ENCODE results near the gene RYR1. TPM values are rescaled to one million over a fixed set of nuclear protein-coding genes. Genes with fewer than 3 reads are reported as not detected.
"Not testable (repeated sequence)": the region's sequence is repeated elsewhere in the genome, so short reads cannot be mapped to it uniquely, and the experiment has no call there.

Gene RYR1
- total and polyA plus RNA-seq, 2 of the 8 experiments (the other 6 are each of a cell fraction or from before 2014, with no cell fraction given), result 5.8 to 11.8 TPM

DNA sequence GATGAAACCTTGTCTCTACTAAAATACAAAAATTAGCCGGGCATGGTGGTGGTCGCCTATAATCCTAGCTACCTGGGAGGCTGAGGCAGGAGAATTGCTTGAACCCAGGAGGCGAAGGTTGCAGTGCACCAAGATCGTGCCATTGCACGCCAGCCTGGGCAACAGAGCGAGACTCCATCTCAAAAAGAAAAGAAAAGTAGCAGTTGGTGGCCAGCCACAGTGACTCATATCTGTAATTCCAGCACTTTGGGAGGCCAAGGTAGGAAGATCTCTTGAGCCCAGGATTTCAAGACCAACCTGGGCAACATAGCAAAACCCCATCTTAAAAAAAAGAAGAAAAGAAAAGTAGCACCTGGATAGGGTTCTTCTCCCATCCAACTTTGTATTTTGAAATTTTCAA lies 79.7 kb downstream of the RYR1 start:
- not testable (repeated sequence) for H2BK5ac ChIP-seq (ENCODE audit: low read depth, low read length); H4K8ac ChIP-seq (ENCODE audit: extremely low read depth, insufficient read depth, low read length); FAIRE-seq; H4K91ac ChIP-seq (replicated peaks; ENCODE audit: insufficient read length, low read length); H3K4me1 ChIP-seq (replicated peaks in 1 of 4; ENCODE audit: control insufficient read depth in 3 of 4, insufficient read depth in 4 of 4, low read length in 3 of 4); H3K9me3 ChIP-seq (ENCODE audit: insufficient read depth in 2 of 2, low read depth in 1 of 2, low read length in 1 of 2); H2BK20ac ChIP-seq (ENCODE audit: low read length); H2BK15ac ChIP-seq (ENCODE audit: low read length); H3K27me3 ChIP-seq (replicated peaks in 1 of 4; ENCODE audit: control insufficient read depth in 3 of 4, extremely low read depth in 1 of 4, insufficient read depth in 3 of 4, low read length in 3 of 4); H3K14ac ChIP-seq (ENCODE audit: insufficient read length); H3K9ac ChIP-seq (replicated peaks in 1 of 4; ENCODE audit: extremely low read depth in 1 of 4, low read depth in 3 of 4, low read length in 3 of 4); H3K79me1 ChIP-seq (ENCODE audit: low read depth, low read length); H3K4ac ChIP-seq (replicated peaks; ENCODE audit: insufficient read length, low read depth, low read length); H3K4me2 ChIP-seq (ENCODE audit: insufficient read depth in 1 of 2, low read depth in 2 of 2, low read length in 2 of 2); H3K56ac ChIP-seq (replicated peaks; ENCODE audit: insufficient read length, low read depth, low read length); H2BK120ac ChIP-seq (replicated peaks; ENCODE audit: low read depth, low read length); H2AK5ac ChIP-seq (ENCODE audit: low read depth, low read length); H3K79me2 ChIP-seq (ENCODE audit: control insufficient read depth in 1 of 2, insufficient read depth in 2 of 2, low read length in 2 of 2); H3K23ac ChIP-seq (ENCODE audit: insufficient read length); H3K23me2 ChIP-seq (ENCODE audit: low read depth, low read length); H4K20me1 ChIP-seq (replicated peaks in 1 of 2; ENCODE audit: control insufficient read depth in 1 of 2, insufficient read depth in 2 of 2, low read length in 2 of 2); H2AFZ ChIP-seq (ENCODE audit: low read length); H3K4me3 ChIP-seq (ENCODE audit: extremely low read depth in 1 of 4, insufficient read depth in 2 of 4, low read depth in 3 of 4, low read length in 4 of 4); H4K5ac ChIP-seq (ENCODE audit: insufficient read length, low read depth, low read length); H3K27ac ChIP-seq (ENCODE audit: low read depth, low read length); DNase-seq (ENCODE audit: low read depth in 1 of 2, low spot score in 2 of 2); H3K18ac ChIP-seq (ENCODE audit: extremely low read depth, low read length); H2BK12ac ChIP-seq (ENCODE audit: low read depth, low read length); H3K36me3 ChIP-seq (ENCODE audit: control insufficient read depth in 2 of 4, insufficient read depth in 4 of 4, low read length in 3 of 4)
- 89% methylated on average over 6 of the region's 6 CpGs; no CpG with 5 or more reads in 1 of the 2 experiments for WGBS, 2 experiments (ENCODE audit: extremely low coverage in 1 of 2, insufficient coverage in 1 of 2, insufficient read length in 1 of 2, insufficient replicate concordance in 2 of 2, low coverage in 1 of 2, low lambda C conversion rate in 2 of 2, missing lambda C conversion rate in 1 of 2)
- POLR2A ChIA-PET (ENCODE audit: partially characterized antibody), result interaction anchor here (0.9 to 2.5 kb wide), 4 partner anchors 8 to 110 kb away, joined by 3 to 8 read pairs (median 4); partner anchors contain the start of gene FAM98C
- CTCF ChIA-PET (ENCODE audit: partially characterized antibody), result interaction anchor here (0.7 to 2.4 kb wide), 5 partner anchors 68 to 110 kb away, joined by 3 to 7 read pairs (median 4); partner anchors contain the start of genes EIF3K and FAM98C
